MCF 10A (cell line): ENCODE data around the gene GPHA2. TPM values are rescaled to one million over a fixed set of nuclear protein-coding genes. Genes with fewer than 3 reads are reported as not detected.

ENCODE experiments used
- BruUV-seq: library from RNA; stranded (reverse); fragments of 400-500 nt; replicated peaks from 2 replicates; lab custom pipeline; 2021; lab: Mats Ljungman, UMichigan
- CTCF ChIA-PET: fragments of 300-600 bp; sonication (Branson Sonifier 250); formaldehyde crosslinking; extraction: SDS; loops from one replicate; lab custom pipeline; 2021; ENCODE audit warnings: antibody characterized with exemption, inconsistent platforms; lab: Yijun Ruan, JAX
- POLR2A ChIA-PET: fragments of 300-600, 350-650 bp; sonication (Branson Sonifier 250); formaldehyde crosslinking; extraction: SDS; loops from one replicate; lab custom pipeline; 2020; ENCODE audit warnings: antibody characterized with exemption, inconsistent platforms; lab: Yijun Ruan, JAX
- DNase-seq: peaks from one replicate; pipeline ENCODE4 v3.0.0-alpha.2; 2018; ENCODE audit not compliant: unreplicated experiment
- H3K27ac Mint-ChIP-seq: one replicate; pipeline ENCODE4 v1.8.0; 2022; ENCODE audit warnings: mild to moderate bottlenecking, low read depth, mixed read lengths; ENCODE audit not compliant: unreplicated experiment
- H3K27me3 Mint-ChIP-seq: one replicate; pipeline ENCODE4 v1.8.0; 2022; ENCODE audit warnings: mixed read lengths; ENCODE audit not compliant: insufficient read depth, unreplicated experiment
- H3K36me3 Mint-ChIP-seq: one replicate; pipeline ENCODE4 v1.8.0; 2022; ENCODE audit warnings: mild to moderate bottlenecking, moderate library complexity, mixed read lengths; ENCODE audit not compliant: insufficient read depth, unreplicated experiment
- H3K4me1 Mint-ChIP-seq: one replicate; pipeline ENCODE4 v1.8.0; 2022; ENCODE audit warnings: mixed read lengths; ENCODE audit not compliant: insufficient read depth, unreplicated experiment
- H3K4me3 Mint-ChIP-seq: one replicate; pipeline ENCODE4 v1.8.0; 2022; ENCODE audit warnings: mild to moderate bottlenecking, moderate library complexity, mixed read lengths; ENCODE audit not compliant: unreplicated experiment
- H3K9me3 Mint-ChIP-seq: one replicate; pipeline ENCODE4 v1.8.0; 2022; ENCODE audit warnings: mixed read lengths; ENCODE audit not compliant: unreplicated experiment
- intact Hi-C: fragments of 100-400 bp; cut with micrococcal nuclease; formaldehyde crosslinking; loops from 2 replicates; pipeline ENCODE4 v1.14.1; 2022
- total RNA-seq: library from RNA; stranded (reverse); gene quantifications from 2 replicates; pipeline ENCODE4 v1.2.3, GENCODE V29; 2022
- TF ChIP-seq, protein P1 (sequence below): fragments of 200-600 bp; IDR thresholded peaks from one replicate; pipeline ENCODE4 v1.8.0; 2022; ENCODE audit warnings: antibody characterized with exemption, mild to moderate bottlenecking; ENCODE audit not compliant: unreplicated experiment

Gene GPHA2
- total RNA-seq, 1 experiment from 2014 or later = not detected

DNA sequence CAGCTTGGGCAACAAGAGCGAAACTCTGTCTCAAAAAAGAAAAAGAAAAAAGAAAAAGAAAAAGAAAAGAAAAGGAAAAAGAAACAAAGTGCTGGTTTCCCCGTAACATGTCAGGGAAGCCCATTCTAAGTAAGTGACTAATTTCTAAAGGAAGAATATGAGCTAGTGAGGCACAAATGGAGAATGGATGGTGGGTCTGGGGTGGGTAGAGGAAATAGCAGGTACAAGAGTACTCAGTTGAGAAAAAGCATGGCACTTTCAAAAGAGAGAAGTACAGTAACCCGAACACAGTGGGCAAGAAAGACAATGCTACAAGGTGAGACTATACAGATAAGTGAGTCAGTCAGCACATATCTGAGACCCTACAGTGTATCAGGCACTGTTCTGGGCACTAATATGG is 31.7 kb upstream of the GPHA2 start:
- peaks cover 6% of the 10 kb centered on the region for H3K36me3 Mint-ChIP-seq
- TF ChIP-seq, protein P1, sequence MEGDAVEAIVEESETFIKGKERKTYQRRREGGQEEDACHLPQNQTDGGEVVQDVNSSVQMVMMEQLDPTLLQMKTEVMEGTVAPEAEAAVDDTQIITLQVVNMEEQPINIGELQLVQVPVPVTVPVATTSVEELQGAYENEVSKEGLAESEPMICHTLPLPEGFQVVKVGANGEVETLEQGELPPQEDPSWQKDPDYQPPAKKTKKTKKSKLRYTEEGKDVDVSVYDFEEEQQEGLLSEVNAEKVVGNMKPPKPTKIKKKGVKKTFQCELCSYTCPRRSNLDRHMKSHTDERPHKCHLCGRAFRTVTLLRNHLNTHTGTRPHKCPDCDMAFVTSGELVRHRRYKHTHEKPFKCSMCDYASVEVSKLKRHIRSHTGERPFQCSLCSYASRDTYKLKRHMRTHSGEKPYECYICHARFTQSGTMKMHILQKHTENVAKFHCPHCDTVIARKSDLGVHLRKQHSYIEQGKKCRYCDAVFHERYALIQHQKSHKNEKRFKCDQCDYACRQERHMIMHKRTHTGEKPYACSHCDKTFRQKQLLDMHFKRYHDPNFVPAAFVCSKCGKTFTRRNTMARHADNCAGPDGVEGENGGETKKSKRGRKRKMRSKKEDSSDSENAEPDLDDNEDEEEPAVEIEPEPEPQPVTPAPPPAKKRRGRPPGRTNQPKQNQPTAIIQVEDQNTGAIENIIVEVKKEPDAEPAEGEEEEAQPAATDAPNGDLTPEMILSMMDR = no peak
- no peaks in the 10 kb centered on the region for H3K27me3 Mint-ChIP-seq
- H3K4me1 Mint-ChIP-seq = peaks cover 21% of the 10 kb centered on the region
- no peak overlapping the region for H3K27ac Mint-ChIP-seq
- no peak overlapping the region for H3K4me3 Mint-ChIP-seq
- H3K9me3 Mint-ChIP-seq = no peaks in the 10 kb centered on the region
- BruUV-seq = no TSS peak
- no peak for DNase-seq
- CTCF ChIA-PET = interaction anchor here (0.9 kb wide), 1 partner anchor 20 kb away, joined by 3 read pairs; no protein-coding TSS in a partner anchor
- intact Hi-C loops = loop anchor here (5.0 kb wide), 1 partner anchor 45 kb away; the partner anchor contains the start of gene PPP2R5B
- POLR2A ChIA-PET = interaction anchor here (1.1 kb wide), 1 partner anchor 39 kb away, joined by 6 read pairs; no protein-coding TSS in a partner anchor

DNA sequence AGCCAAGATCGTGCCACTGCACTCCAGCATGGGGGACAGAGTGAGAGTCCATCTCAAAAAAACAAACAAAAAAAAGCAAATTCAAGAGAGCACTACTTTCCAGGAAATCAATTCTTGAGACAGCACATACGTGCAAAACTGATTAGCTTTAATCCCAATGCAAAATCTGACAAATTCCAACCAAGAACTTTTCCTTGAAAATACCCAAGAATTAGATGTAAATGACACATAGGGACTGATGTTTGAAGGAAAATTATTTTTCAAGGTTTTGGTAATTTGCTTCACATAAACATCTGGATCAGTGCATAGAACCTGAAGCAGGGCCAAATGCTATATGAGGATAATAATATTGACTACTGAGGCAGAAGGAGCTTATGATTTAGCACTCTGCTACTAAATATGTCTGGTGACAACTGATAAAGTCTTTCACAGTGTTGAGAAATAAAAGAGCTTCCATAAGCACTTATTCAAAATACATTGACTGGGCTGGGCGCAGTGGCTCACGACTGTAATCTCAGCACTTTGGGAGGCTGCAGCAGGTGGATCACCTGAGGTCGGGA is 27.5 kb upstream of the GPHA2 start:
- Mint-ChIP-seq H3K27ac (no peak overlapping the region), H3K4me3 (no peak overlapping the region), H3K36me3 (no peaks in the 10 kb centered on the region), H3K27me3 (no peaks in the 10 kb centered on the region), H3K9me3 (no peaks in the 10 kb centered on the region), H3K4me1 (peaks cover 8% of the 10 kb centered on the region)
- ChIA-PET CTCF (interaction anchor here (0.6 to 0.8 kb wide), 3 partner anchors 51 to 141 kb away, joined by 3 to 5 read pairs (median 3); partner anchors contain the start of gene ARL2), POLR2A (interaction anchor here (0.5 to 0.8 kb wide), 3 partner anchors 9 to 38 kb away, joined by 3 read pairs; partner anchors contain the start of gene PPP2R5B)
- BruUV-seq = no TSS peak
- DNase-seq = no peak
- intact Hi-C loops = no loop called here
- TF ChIP-seq, protein P1 = no peak

DNA sequence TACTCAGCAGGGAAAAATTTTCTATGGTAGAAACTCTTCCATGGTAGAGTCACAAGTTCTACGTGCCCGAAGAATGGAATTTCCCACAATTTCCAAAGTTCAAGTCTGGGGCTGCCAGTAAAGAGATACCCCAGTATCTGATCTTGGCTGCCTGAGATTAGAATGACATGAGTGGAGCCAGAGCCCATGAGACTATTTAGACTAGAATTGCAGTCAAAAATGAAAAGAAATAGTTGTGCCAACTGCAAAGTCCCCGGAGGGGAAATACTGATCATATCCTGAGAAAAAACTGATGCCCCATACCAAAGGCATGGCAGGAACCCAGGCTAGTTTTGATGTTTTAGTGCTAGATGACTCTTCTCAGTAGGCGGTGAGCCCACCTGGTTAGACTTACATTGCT is 25.0 kb upstream of the GPHA2 start:
- H3K9me3 Mint-ChIP-seq = no peaks in the 10 kb centered on the region
- intact Hi-C loops = no loop called here
- TF ChIP-seq, protein P1 = no peak
- H3K27ac Mint-ChIP-seq = no peak overlapping the region
- no peak for DNase-seq
- H3K27me3 Mint-ChIP-seq = no peaks in the 10 kb centered on the region
- H3K4me1 Mint-ChIP-seq = peaks cover 8% of the 10 kb centered on the region
- CTCF ChIA-PET = no interaction called here
- H3K36me3 Mint-ChIP-seq = no peaks in the 10 kb centered on the region
- POLR2A ChIA-PET = no interaction called here
- H3K4me3 Mint-ChIP-seq = no peak overlapping the region
- no TSS peak for BruUV-seq

DNA sequence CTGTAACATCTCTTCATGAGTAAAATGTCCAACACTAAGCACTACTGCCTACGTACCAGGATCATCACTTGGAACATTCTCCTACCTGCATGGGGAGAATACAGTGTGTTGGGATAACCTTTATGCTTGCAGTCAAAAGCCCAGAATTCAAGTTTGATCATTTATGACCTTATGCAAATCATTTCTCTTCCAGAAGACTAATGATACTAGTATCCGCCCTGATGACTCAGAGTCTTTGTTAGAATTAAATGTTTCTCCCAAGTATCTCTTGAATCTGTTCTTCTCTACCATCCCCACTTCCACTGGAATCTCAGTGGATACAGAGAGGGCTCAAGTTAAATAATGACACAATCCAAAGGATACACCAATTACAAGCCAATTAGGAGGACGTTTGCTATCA is 23.8 kb upstream of the GPHA2 start:
- peaks cover 8% of the 10 kb centered on the region for H3K4me1 Mint-ChIP-seq
- intact Hi-C loops = no loop called here
- DNase-seq = no peak
- CTCF ChIA-PET = no interaction called here
- no TSS peak for BruUV-seq
- no peaks in the 10 kb centered on the region for H3K36me3 Mint-ChIP-seq
- POLR2A ChIA-PET = no interaction called here
- TF ChIP-seq, protein P1 = no peak
- no peak overlapping the region for H3K4me3 Mint-ChIP-seq
- no peaks in the 10 kb centered on the region for H3K9me3 Mint-ChIP-seq
- H3K27me3 Mint-ChIP-seq = no peaks in the 10 kb centered on the region
- H3K27ac Mint-ChIP-seq = no peak overlapping the region
